A204.1 (cell line): ENCODE data around the gene CDK14.

ENCODE experiments used
- FAIRE-seq: peaks from 2 replicates; lab custom pipeline; 2012; peaks lifted over from hg19 to GRCh38; lab: Jason Lieb, UNC

The CDK14 gene

DNA sequence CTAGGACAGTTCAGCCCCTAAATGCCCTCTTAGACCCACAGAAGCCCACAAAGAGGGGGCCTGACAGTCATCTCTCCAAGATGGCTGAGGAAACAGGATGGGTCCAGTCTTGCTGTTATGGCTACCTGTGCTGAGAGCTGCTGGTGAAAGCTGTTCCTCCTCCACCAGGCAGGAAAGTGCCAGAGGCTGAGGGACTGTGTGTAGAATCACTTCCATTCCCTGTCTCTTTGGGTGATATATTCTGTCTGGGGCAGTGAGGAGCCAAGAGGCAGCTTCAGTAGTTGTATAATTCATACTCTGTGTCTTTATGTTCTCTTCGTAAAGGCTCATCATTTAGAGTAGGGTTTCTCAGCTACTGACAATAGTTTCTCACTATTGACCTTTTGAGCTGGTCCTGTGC is 425.8 kb downstream of the CDK14 start:
- no peak for FAIRE-seq

DNA sequence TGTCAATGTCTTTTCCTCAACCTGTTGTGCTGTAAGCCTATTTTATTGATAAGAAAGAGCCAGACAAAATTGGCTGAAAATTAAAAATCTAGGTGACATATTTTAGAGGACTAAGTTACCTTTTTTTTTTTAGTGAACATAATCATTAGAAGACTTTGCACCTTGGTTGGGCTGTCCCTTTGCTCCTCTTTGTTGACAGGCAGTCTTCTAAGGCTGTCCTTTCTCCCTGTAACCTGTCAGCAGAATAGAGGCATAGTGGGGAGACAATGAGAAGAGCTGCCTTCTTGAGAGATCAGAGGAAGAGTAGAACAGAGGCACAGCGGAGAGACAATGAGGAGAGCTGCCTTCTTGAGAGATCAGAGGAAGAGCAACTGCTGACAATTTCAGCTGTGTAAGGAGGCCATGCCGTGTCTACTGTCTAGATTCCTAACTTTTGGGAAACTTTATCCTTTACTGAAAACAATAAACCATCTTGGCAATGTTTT is 429.8 kb downstream of the CDK14 start:
- FAIRE-seq, result no peak

- FAIRE-seq, result no peak
Measured at GRCh38 chr7:91029688-91030087, 433.6 kb downstream of the CDK14 start.

DNA sequence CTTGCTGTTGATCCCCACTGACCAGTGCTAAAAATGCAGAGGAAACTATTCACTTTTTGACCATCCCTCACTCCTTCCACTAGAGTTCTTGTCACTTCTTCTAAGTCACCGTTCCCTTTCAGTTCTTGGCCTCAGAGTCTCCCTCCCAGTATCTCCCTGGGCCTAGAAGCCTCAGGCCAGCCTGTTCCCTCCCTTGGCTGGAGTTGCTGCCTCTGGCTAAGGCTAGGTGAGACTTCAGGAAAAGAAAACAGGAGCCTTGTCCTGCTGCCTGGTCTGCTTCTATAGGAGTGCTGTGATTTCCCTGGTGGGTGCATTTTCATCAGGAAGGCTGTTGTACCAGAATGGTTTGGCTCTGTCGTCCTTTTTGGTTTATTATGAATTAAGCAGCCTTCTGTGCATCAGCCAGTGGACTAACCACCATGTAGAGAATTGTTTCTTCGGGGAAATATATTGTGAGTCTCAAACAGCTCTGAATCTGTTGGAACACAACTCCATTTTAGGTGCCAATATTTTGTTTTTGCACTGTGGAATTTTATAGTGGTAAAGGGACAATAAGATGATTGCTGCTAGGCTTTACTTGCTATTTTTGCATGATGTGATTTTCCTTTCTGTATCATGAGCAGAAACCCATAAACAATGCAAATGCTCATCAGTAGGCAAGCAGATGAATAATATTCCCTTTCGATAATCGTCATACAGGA is 434.7 kb downstream of the CDK14 start:
- FAIRE-seq, result no peak

DNA sequence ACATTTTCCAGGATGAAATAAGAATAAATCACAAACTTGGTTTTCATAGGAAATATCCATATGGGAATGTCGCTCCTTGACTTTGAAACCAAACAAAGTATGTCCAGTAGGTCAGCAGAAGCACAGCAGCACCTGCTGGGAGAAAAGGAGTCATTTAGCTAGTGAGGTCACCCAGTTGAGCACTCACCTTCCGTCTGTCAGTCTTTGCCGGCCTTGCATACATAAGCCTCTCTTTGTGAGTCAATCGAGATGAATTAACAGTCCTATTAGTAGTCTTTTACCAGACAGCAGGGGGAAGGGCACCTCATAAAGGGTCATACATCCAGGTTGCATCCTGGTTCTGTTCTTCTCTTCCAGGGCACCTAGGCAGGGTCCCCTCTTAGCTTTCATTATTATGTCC is 435.6 kb downstream of the CDK14 start:
- no peak for FAIRE-seq

DNA sequence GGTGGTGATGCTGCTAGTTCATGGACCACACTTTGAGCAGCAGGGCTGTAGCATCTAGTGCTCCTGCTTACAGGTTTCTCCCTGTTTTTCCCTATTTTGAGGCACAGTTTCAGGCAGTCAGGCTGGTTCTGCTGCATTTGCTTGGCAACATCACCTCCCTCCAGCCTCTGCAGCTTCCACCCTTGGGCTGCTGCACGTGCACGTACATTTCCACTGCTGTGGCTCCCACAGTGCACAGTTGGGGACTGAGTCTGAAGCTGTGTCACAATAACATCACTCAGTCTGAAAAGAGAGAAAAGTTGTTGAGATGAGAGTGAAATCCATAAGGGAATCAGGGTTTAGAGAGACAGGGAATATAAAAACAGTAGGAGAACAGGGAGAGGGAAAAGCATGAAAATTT is 437.5 kb downstream of the CDK14 start:
- FAIRE-seq, result no peak

- no peak for FAIRE-seq
Measured at GRCh38 chr7:91034459-91035368, 438.6 kb downstream of the CDK14 start.

- FAIRE-seq, result no peak
Measured at GRCh38 chr7:91039033-91039432, 442.9 kb downstream of the CDK14 start.

GRCh38 chr7:91041141-91041540 is 445.0 kb downstream of the CDK14 start:
- FAIRE-seq, result no peak

GRCh38 chr7:91041901-91042484 is 445.9 kb downstream of the CDK14 start:
- no peak for FAIRE-seq

GRCh38 chr7:91043186-91043585 is 447.1 kb downstream of the CDK14 start:
- FAIRE-seq, result no peak

- no peak for FAIRE-seq
Measured at GRCh38 chr7:91043924-91044645, 448.0 kb downstream of the CDK14 start.

GRCh38 chr7:91045606-91046005 is 449.5 kb downstream of the CDK14 start:
- FAIRE-seq, result no peak

GRCh38 chr7:91046322-91047089 is 450.4 kb downstream of the CDK14 start:
- peak; percentile 95 for FAIRE-seq

DNA sequence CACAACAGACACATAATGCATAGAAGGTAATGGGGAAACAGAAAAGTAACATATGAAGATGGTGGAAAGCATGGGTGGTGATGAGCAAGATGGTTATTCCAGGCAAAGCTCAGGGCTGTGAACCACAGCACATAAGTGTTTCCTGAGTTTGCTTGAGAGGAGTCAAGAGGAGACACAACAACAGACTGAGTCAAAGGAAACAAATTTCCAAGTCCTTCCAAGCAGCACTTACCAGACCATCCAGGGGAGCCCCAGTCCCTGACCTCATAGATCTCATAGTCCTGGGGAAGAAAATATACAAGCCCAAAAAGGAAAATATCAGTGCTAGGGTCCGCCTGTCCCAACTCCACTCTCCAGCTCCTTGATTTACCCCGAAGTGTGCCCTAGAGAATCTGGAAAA is 451.5 kb downstream of the CDK14 start:
- no peak for FAIRE-seq

DNA sequence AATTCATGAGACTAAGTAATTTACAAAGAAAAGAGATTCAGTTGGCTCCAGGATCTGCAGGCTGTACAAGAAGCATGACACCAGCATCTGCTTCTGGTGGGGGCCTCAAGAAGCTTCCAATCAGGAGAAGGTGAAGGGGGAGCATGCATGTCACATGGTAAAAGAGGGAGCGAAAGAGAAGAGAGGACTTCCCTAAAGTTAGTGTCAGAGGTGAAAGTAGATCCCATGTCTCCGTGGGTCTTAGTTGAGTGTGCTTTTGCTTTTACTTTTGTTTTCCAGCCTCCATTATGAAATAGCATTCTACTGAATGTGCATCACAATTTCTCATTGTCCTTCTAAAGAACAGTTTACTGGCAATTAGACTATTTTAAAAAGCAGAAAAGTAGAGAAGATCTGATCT is 454.6 kb downstream of the CDK14 start:
- no peak for FAIRE-seq

DNA sequence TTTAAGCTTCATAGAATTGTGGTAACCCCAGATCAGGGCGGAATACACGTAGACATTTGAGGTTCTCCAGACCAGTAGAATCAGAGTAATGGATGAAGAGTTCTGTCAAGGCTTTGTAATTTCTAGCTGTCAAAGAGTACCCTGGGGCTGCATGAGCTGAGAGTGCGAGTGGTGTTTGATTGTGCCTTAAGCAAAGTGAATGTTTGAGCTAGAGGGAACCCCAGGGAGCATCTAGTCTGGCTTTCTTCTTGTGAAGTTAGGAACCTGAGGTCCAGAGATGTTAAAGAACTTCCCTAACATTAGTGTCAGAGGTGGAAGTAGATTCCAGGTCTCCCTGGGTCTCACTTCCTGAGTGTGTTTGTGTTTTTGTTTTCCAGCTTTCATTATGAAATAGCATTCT is 455.8 kb downstream of the CDK14 start:
- no peak for FAIRE-seq

GRCh38 chr7:91054374-91054773 is 458.3 kb downstream of the CDK14 start:
- FAIRE-seq, result no peak

DNA sequence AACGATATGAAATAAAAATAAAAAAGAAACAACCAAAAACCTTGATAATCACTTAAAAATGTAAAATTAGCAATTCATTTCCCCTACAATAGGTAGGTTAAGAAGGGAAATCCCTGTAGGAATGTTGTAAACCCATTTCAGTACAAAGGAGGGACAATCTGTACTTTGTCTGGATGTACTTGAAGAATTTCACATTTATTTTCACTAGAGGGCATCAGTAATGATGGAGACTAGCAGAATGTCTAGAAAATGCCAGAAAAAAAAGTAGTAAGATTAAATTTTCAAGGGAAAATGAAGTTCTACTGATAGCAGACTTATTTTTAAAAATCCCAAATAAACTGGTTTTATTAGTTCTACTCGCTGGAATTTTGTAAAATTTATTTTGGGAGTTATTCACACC is 459.1 kb downstream of the CDK14 start:
- FAIRE-seq, result peak; percentile 63

- FAIRE-seq, result no peak
Measured at GRCh38 chr7:91062713-91063112, 466.6 kb downstream of the CDK14 start.

GRCh38 chr7:91064052-91064451 is 467.9 kb downstream of the CDK14 start:
- FAIRE-seq, result no peak

DNA sequence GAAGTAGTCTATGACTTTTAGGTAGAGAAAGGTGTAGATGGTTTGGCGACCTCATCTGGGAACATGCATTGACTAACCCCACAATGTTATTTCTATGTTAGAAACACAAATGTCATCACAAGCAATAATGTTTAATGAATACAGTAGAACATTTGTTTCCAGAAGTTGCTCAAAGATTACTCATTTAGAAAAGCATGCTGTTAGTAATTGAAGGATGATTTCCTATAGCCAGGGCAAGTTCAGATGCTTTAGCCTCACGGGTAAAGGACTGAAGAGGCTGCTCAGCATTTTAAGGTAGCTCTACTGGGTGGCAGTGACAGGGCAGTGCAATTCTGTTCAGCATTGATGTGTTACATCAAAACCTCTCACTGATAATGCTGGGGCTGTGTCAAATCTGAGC is 468.8 kb downstream of the CDK14 start:
- FAIRE-seq, result no peak
